HEK293 (cell line): Measurements from ENCODE around the gene ATP5ME.

Experiments
- PBX3 ChIP-seq: sonication (generic); formaldehyde crosslinking; IDR thresholded peaks from 2 replicates; pipeline ENCODE4 v1.8.1; 2022; ENCODE audit warnings: mild to moderate bottlenecking, moderate library complexity, missing genetic modification reagents
- ZNF169 ChIP-seq: fragments of 450-650 bp; formaldehyde crosslinking; IDR thresholded peaks from 2 replicates; pipeline ENCODE4 v1.5.1; 2016; ENCODE audit warnings: missing biosample characterization, missing genetic modification characterization
- ZNF24 ChIP-seq: fragments of 450-650 bp; formaldehyde crosslinking; IDR thresholded peaks from 2 replicates; pipeline ENCODE4 v1.5.1; 2016; ENCODE audit warnings: missing biosample characterization, missing genetic modification characterization
- ZNF266 ChIP-seq: fragments of 450-650 bp; formaldehyde crosslinking; IDR thresholded peaks from 2 replicates; pipeline ENCODE4 v1.5.1; 2016; ENCODE audit warnings: missing biosample characterization, missing genetic modification characterization, low read depth
- ZNF521 ChIP-seq: fragments of 450-650 bp; formaldehyde crosslinking; IDR thresholded peaks from 2 replicates; pipeline ENCODE4 v1.5.1; 2017; ENCODE audit warnings: missing biosample characterization, mild to moderate bottlenecking, missing genetic modification characterization
- ZNF558 ChIP-seq: fragments of 450-650 bp; formaldehyde crosslinking; IDR thresholded peaks from 2 replicates; pipeline ENCODE4 v1.5.1; 2016; ENCODE audit warnings: missing biosample characterization, missing genetic modification characterization
- ZNF664 ChIP-seq: fragments of 450-650 bp; formaldehyde crosslinking; IDR thresholded peaks from 2 replicates; pipeline ENCODE4 v1.5.1; 2016; ENCODE audit warnings: missing biosample characterization, missing genetic modification characterization
- TF ChIP-seq, protein P1 (sequence below): fragments of 450-650 bp; formaldehyde crosslinking; IDR thresholded peaks from 2 replicates; pipeline ENCODE4 v1.5.1; 2016; ENCODE audit warnings: missing biosample characterization, missing genetic modification characterization
- TF ChIP-seq, protein P2 (sequence below): fragments of 450-650 bp; formaldehyde crosslinking; IDR thresholded peaks from 2 replicates; pipeline ENCODE4 v1.5.1; 2016; ENCODE audit warnings: missing biosample characterization, missing genetic modification characterization

- no peak for TF ChIP-seq ZNF664
- TF ChIP-seq ZNF169 (tag by site-specific recombination): no peak
- no peak for TF ChIP-seq ZNF558 (tag by site-specific recombination)
- TF ChIP-seq ZNF24: no peak
- TF ChIP-seq, protein P1, sequence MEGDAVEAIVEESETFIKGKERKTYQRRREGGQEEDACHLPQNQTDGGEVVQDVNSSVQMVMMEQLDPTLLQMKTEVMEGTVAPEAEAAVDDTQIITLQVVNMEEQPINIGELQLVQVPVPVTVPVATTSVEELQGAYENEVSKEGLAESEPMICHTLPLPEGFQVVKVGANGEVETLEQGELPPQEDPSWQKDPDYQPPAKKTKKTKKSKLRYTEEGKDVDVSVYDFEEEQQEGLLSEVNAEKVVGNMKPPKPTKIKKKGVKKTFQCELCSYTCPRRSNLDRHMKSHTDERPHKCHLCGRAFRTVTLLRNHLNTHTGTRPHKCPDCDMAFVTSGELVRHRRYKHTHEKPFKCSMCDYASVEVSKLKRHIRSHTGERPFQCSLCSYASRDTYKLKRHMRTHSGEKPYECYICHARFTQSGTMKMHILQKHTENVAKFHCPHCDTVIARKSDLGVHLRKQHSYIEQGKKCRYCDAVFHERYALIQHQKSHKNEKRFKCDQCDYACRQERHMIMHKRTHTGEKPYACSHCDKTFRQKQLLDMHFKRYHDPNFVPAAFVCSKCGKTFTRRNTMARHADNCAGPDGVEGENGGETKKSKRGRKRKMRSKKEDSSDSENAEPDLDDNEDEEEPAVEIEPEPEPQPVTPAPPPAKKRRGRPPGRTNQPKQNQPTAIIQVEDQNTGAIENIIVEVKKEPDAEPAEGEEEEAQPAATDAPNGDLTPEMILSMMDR (tag by site-specific recombination): no peak
- TF ChIP-seq, protein P2, sequence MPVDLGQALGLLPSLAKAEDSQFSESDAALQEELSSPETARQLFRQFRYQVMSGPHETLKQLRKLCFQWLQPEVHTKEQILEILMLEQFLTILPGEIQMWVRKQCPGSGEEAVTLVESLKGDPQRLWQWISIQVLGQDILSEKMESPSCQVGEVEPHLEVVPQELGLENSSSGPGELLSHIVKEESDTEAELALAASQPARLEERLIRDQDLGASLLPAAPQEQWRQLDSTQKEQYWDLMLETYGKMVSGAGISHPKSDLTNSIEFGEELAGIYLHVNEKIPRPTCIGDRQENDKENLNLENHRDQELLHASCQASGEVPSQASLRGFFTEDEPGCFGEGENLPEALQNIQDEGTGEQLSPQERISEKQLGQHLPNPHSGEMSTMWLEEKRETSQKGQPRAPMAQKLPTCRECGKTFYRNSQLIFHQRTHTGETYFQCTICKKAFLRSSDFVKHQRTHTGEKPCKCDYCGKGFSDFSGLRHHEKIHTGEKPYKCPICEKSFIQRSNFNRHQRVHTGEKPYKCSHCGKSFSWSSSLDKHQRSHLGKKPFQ (tag by site-specific recombination): no peak
- no peak for TF ChIP-seq PBX3 (CRISPR knock-in tag)
- TF ChIP-seq ZNF266: no peak
- no peak for TF ChIP-seq ZNF521 (tag by site-specific recombination)
Measured at GRCh38 chr4:675036-675882, 1.2 kb upstream of the ATP5ME start.
